CD14-positive monocyte (primary cell): ENCODE measurements around the gene ADRM1. TPM values are rescaled to one million over a fixed set of nuclear protein-coding genes. Genes with fewer than 3 reads are reported as not detected.

ENCODE experiments used
- DNase-seq, 3 donors: peaks; one replicate each; pipeline ENCODE4 v3.0.0-alpha.2; 2011 to 2022
- H2AFZ ChIP-seq: 2 replicates; pipeline ENCODE4 v1.6.0; 2012; ENCODE audit warnings: mild to moderate bottlenecking, low read depth, low read length, inconsistent platforms; ENCODE audit not compliant: insufficient read depth, poor library complexity, severe bottlenecking
- H3K27ac ChIP-seq, 2 donors: 1 replicate in 1 of 2; 2 replicates in 1 of 2; pipeline ENCODE4 v1.5.1; 2012 to 2013; ENCODE audit warnings: low read length in 2 of 2, control low read depth in 1 of 2, inconsistent platforms in 1 of 2, low read depth in 1 of 2, mild to moderate bottlenecking in 1 of 2
- H3K27me3 ChIP-seq, 2 donors: one replicate each; pipeline versions ENCODE4 v1.6.0 to v1.6.1; 2011 to 2013; ENCODE audit warnings: low read length in 2 of 2; ENCODE audit not compliant: control insufficient read depth in 2 of 2, insufficient read depth in 2 of 2
- H3K36me3 ChIP-seq, 2 donors: replicated peaks in 1 of 2; 1 replicate in 1 of 2; 2 replicates in 1 of 2; pipeline versions ENCODE4 v1.5.1 to v1.6.1; 2012 to 2013; ENCODE audit warnings: low read length in 2 of 2, control low read depth in 1 of 2, inconsistent platforms in 1 of 2, mild to moderate bottlenecking in 1 of 2; ENCODE audit not compliant: insufficient read depth in 2 of 2, control insufficient read depth in 1 of 2
- H3K4me1 ChIP-seq, 2 donors: 1 replicate in 1 of 2; 2 replicates in 1 of 2; pipeline versions ENCODE4 v1.5.1 to v1.6.1; 2012 to 2013; ENCODE audit warnings: low read length in 2 of 2, control low read depth in 1 of 2, inconsistent platforms in 1 of 2, mild to moderate bottlenecking in 1 of 2, moderate library complexity in 1 of 2; ENCODE audit not compliant: insufficient read depth in 2 of 2, control insufficient read depth in 1 of 2
- H3K4me2 ChIP-seq: replicated peaks from 2 replicates; pipeline ENCODE3; 2012; ENCODE audit warnings: low read length, moderate library complexity, mild to moderate bottlenecking; ENCODE audit not compliant: poor library complexity, severe bottlenecking; ENCODE audit errors: extremely low read depth
- H3K4me3 ChIP-seq, 3 experiments: fragments of 200-600 bp in 1 of 3; sonication (generic) in 1 of 3; replicated peaks in 1 of 3; 1 replicate in 2 of 3; 2 replicates in 1 of 3; pipeline ENCODE4 v1.5.1; 2011 to 2013; ENCODE audit warnings: low read length in 3 of 3, mild to moderate bottlenecking in 3 of 3, control low read depth in 2 of 3, low read depth in 2 of 3, inconsistent platforms in 1 of 3, moderate library complexity in 1 of 3
- H3K79me2 ChIP-seq: 2 replicates; pipeline ENCODE4 v1.6.0; 2012; ENCODE audit warnings: mild to moderate bottlenecking, control low read depth, inconsistent platforms, low read length, moderate library complexity; ENCODE audit not compliant: insufficient read depth
- H3K9ac ChIP-seq: 2 replicates; pipeline ENCODE4 v1.6.0; 2017; ENCODE audit warnings: low read length, mild to moderate bottlenecking; ENCODE audit not compliant: insufficient read depth, poor library complexity, severe bottlenecking
- H3K9me3 ChIP-seq, 2 donors: replicated peaks in 1 of 2; 1 replicate in 1 of 2; 2 replicates in 1 of 2; pipeline versions ENCODE4 v1.5.1 to v1.6.1; 2012 to 2013; ENCODE audit warnings: low read length in 2 of 2, control low read depth in 1 of 2; ENCODE audit not compliant: control insufficient read depth in 1 of 2, insufficient read depth in 1 of 2
- H4K20me1 ChIP-seq: 2 replicates; pipeline ENCODE4 v1.6.0; 2012; ENCODE audit warnings: mild to moderate bottlenecking, low read length, control low read depth, moderate library complexity; ENCODE audit not compliant: insufficient read depth
- H3K27ac Mint-ChIP-seq, 7 donors: one replicate each; pipeline ENCODE4 v1.8.0; 2020; ENCODE audit warnings: mild to moderate bottlenecking in 7 of 7, mixed read lengths in 7 of 7, moderate library complexity in 6 of 7, inconsistent platforms in 2 of 7
- H3K27me3 Mint-ChIP-seq, 3 donors: one replicate each; pipeline ENCODE4 v1.8.0; 2021 to 2022; ENCODE audit warnings: low read depth in 3 of 3, mild to moderate bottlenecking in 3 of 3, mixed read lengths in 3 of 3, moderate library complexity in 3 of 3, inconsistent platforms in 1 of 3
- H3K36me3 Mint-ChIP-seq, 2 donors: one replicate each; pipeline ENCODE4 v1.8.0; 2020; ENCODE audit warnings: mixed read lengths in 2 of 2, inconsistent platforms in 1 of 2, mild to moderate bottlenecking in 1 of 2
- H3K4me1 Mint-ChIP-seq: one replicate; pipeline ENCODE4 v1.8.0; 2020; ENCODE audit warnings: mild to moderate bottlenecking, mixed read lengths
- H3K4me3 Mint-ChIP-seq, 2 donors: one replicate each; pipeline ENCODE4 v1.8.0; 2020; ENCODE audit warnings: mild to moderate bottlenecking in 2 of 2, mixed read lengths in 2 of 2, moderate library complexity in 1 of 2
- H3K9me3 Mint-ChIP-seq, 7 donors: one replicate each; pipeline ENCODE4 v1.8.0; 2020 to 2022; ENCODE audit warnings: mixed read lengths in 7 of 7, mild to moderate bottlenecking in 6 of 7, moderate library complexity in 6 of 7, inconsistent platforms in 2 of 7
- CTCF ChIP-seq: fragments of 200-600 bp; IDR thresholded peaks from one replicate; pipeline ENCODE4 v1.8.0; 2022; ENCODE audit warnings: antibody characterized with exemption, mild to moderate bottlenecking
- WGBS: methylation state at CpG from one replicate; pipeline ENCODE4 v1.1.5; 2013; ENCODE audit warnings: missing lambda C conversion rate; ENCODE audit not compliant: insufficient coverage; 5-methylcytosine and 5-hydroxymethylcytosine counted together
- intact Hi-C, 2 donors: fragments of 100-400 bp; cut with micrococcal nuclease; formaldehyde crosslinking; loops; one replicate each; pipeline versions ENCODE4 v1.15.0 to v1.15.1; 2023
- polyA plus RNA-seq, 3 donors: library from polyadenylated mRNA; depleted of rRNA in 1 of 3; unstranded in 2 of 3; stranded (reverse) in 1 of 3; fragments of 300-500 nt in 2 of 3; fragments of >200 nt in 1 of 3; fragmentation: Illumina TruSeq in 2 of 3; gene quantifications; 1 replicate in 2 of 3; 2 replicates in 1 of 3; pipeline ENCODE4 v1.2.3, GENCODE V29; 2012 to 2021

ADRM1 gene
- polyA plus RNA-seq, 3 donors: 63.3 to 81.5 (median 72.5) TPM

- Mint-ChIP-seq H3K27me3 (peaks cover 0 to 2% (median 0%) of the 10 kb centered on the region in 3 donors), H3K4me3 (no peak overlapping the region), H3K27ac (peak overlapping the region in 1 of 7 donors; percentile 11), H3K9me3 (no peaks in the 10 kb centered on the region), H3K36me3 (peaks cover 85 to 97% of the 10 kb centered on the region in 2 donors), H3K4me1 (no peaks in the 10 kb centered on the region)
- Histone ChIP-seq H3K4me1 (no peaks in the 10 kb centered on the region), H3K9ac (no peak overlapping the region), H3K27me3 (no peaks in the 10 kb centered on the region), H2AFZ (no peak overlapping the region), H3K36me3 (peaks cover 83 to 99% of the 10 kb centered on the region in 2 donors), H3K9me3 (no peaks in the 10 kb centered on the region), H3K4me2 (no peak overlapping the region), H4K20me1 (peaks cover 17% of the 10 kb centered on the region), H3K79me2 (no peaks in the 10 kb centered on the region), H3K27ac (no peak overlapping the region), H3K4me3 (no peak overlapping the region)
- intact Hi-C loops: no loop called here
- TF ChIP-seq CTCF: no peak
- no peak for DNase-seq
- whole genome bisulfite sequencing: 100% methylated on average over 2 of the region's 4 CpGs
Measured at GRCh38 chr20:62280303-62280702, 22.5 kb upstream of the ADRM1 start.

- H3K79me2 ChIP-seq: no peaks in the 10 kb centered on the region
- intact Hi-C loops: no loop called here
- Mint-ChIP-seq H3K36me3 (peaks cover 89 to 98% of the 10 kb centered on the region in 2 donors), H3K4me1 (no peaks in the 10 kb centered on the region), H3K27ac (no peak overlapping the region), H3K4me3 (no peak overlapping the region), H3K9me3 (peaks cover 0 to 2% (median 0%) of the 10 kb centered on the region in 7 donors), H3K27me3 (peaks cover 0 to 2% (median 0%) of the 10 kb centered on the region in 3 donors)
- H3K9ac ChIP-seq: no peak overlapping the region
- no peaks in the 10 kb centered on the region for H3K4me1 ChIP-seq
- H3K4me2 ChIP-seq: no peak overlapping the region
- DNase-seq: no peak
- H2AFZ ChIP-seq: no peak overlapping the region
- 98% methylated on average over 29 of the region's 31 CpGs for WGBS
- TF ChIP-seq CTCF: no peak
- H3K9me3 ChIP-seq: no peaks in the 10 kb centered on the region
- H3K4me3 ChIP-seq: no peak overlapping the region
- H3K27me3 ChIP-seq: no peaks in the 10 kb centered on the region
- H3K36me3 ChIP-seq: peaks cover 87 to 99% of the 10 kb centered on the region in 2 donors
- peaks cover 7% of the 10 kb centered on the region for H4K20me1 ChIP-seq
- H3K27ac ChIP-seq: no peak overlapping the region
Measured at GRCh38 chr20:62281161-62281933, 21.4 kb upstream of the ADRM1 start.
